ENCODE measurements around the gene G3BP1. TPM values are rescaled to one million over a fixed set of nuclear protein-coding genes. Genes with fewer than 3 reads are reported as not detected.

The G3BP1 gene
- polyA plus RNA-seq, 1 donor from 2014 or later: 65.5 TPM

DNA sequence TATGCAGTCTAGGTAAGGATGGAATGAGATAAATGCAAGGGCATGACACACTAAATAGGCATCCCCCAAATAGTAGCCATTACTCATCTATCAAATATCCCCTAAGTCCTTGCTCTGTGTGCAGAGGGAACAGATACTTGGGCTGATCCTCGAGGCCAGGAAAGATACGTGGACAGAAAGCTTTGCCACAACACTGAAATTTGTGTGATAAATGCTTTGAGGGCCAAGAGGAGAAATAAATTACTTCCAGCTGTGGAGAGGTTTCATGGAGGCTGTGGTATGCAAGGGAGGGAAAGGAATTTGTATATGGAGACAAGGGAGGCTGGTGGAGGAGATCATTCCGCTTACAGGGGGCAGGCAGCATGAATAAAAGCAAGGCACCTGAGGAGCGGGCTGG is 31.8 kb upstream of the G3BP1 start:
- H4K20me1 ChIP-seq (ENCODE audit: insufficient read depth): no peaks in the 10 kb centered on the region
- H3K9me3 ChIP-seq (ENCODE audit: low read length): no peaks in the 10 kb centered on the region
- no peak overlapping the region for H2AFZ ChIP-seq (ENCODE audit: low read depth, low read length)
- H3F3A ChIP-seq (ENCODE audit: insufficient read depth, low read length, poor library complexity, severe bottlenecking): no peaks in the 10 kb centered on the region
- H3K36me3 ChIP-seq (ENCODE audit: insufficient read depth, low read length): no peaks in the 10 kb centered on the region
- H3K9me2 ChIP-seq (ENCODE audit: insufficient read depth, low read length): no peaks in the 10 kb centered on the region
- no peak overlapping the region for H3K9ac ChIP-seq (ENCODE audit: low read length)
- no peaks in the 10 kb centered on the region for H3K27me3 ChIP-seq (ENCODE audit: insufficient read depth, low read depth, low read length)
- no peaks in the 10 kb centered on the region for H3K79me2 ChIP-seq (replicated peaks; ENCODE audit: insufficient read depth, low read length)
- no peak overlapping the region for H3K4me3 ChIP-seq (ENCODE audit: low read length)
- H3K27ac ChIP-seq (ENCODE audit: low read length): no peak overlapping the region
- no peak overlapping the region for H3K4me2 ChIP-seq (ENCODE audit: low read length)
- no peak for TF ChIP-seq REST (IDR thresholded peaks at IDR 0.05; ENCODE audit: borderline replicate concordance)
- no peak for TF ChIP-seq EZH2 (IDR thresholded peaks at IDR 0.05; ENCODE audit: borderline replicate concordance, insufficient read depth, low read length, poor library complexity, severe bottlenecking)
- TF ChIP-seq, protein P1, sequence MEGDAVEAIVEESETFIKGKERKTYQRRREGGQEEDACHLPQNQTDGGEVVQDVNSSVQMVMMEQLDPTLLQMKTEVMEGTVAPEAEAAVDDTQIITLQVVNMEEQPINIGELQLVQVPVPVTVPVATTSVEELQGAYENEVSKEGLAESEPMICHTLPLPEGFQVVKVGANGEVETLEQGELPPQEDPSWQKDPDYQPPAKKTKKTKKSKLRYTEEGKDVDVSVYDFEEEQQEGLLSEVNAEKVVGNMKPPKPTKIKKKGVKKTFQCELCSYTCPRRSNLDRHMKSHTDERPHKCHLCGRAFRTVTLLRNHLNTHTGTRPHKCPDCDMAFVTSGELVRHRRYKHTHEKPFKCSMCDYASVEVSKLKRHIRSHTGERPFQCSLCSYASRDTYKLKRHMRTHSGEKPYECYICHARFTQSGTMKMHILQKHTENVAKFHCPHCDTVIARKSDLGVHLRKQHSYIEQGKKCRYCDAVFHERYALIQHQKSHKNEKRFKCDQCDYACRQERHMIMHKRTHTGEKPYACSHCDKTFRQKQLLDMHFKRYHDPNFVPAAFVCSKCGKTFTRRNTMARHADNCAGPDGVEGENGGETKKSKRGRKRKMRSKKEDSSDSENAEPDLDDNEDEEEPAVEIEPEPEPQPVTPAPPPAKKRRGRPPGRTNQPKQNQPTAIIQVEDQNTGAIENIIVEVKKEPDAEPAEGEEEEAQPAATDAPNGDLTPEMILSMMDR (IDR thresholded peaks at IDR 0.05; ENCODE audit: poor library complexity, severe bottlenecking): no peak
- no peak for TF ChIP-seq POLR2AphosphoS5 (IDR thresholded peaks at IDR 0.05)
- TF ChIP-seq EP300 (conservative IDR thresholded peaks at IDR 0.05; ENCODE audit: poor library complexity, severe bottlenecking): no peak
- TF ChIP-seq SMC3 (conservative IDR thresholded peaks at IDR 0.05; ENCODE audit: poor library complexity): no peak
- no peak for TF ChIP-seq TAF1 (IDR thresholded peaks at IDR 0.05; ENCODE audit: low read depth)
- TF ChIP-seq RAD21 (conservative IDR thresholded peaks at IDR 0.05): no peak
- TF ChIP-seq MXI1 (conservative IDR thresholded peaks at IDR 0.05; ENCODE audit: poor library complexity, severe bottlenecking): no peak

DNA sequence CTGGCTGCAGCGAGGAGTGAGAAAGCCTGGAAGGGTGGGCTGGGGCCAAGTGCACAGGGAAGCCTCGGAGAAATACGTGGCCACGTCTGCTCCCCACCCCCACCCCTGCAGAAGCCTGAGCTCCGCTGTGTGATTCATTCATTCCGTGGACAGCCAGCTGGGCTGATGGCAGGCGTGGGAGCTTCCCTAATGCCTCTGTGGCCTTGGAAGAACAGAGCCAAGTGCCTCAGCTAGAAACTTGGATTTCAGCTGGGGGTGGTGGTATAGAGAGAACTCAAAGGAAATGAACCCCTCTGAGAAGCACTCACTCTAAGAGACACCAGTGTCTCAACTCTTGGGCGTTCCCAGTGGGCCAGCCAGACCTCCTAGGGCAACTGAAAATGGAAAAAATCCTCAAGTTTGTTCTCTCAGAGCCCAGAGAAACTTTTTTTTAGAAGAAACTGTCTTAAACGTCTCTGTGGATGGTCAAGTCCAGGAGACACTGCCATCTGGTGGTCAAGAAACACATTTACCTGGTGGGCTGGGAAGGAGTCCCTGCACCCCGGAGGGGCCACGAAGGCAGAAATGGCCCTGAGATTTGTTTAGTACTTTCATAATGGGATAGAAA is 31.3 kb upstream of the G3BP1 start:
- no peaks in the 10 kb centered on the region for H3K36me3 ChIP-seq (ENCODE audit: insufficient read depth, low read length)
- H3K4me2 ChIP-seq (ENCODE audit: low read length): no peak overlapping the region
- H2AFZ ChIP-seq (ENCODE audit: low read depth, low read length): no peak overlapping the region
- H3K79me2 ChIP-seq (replicated peaks; ENCODE audit: insufficient read depth, low read length): no peaks in the 10 kb centered on the region
- no peaks in the 10 kb centered on the region for H4K20me1 ChIP-seq (ENCODE audit: insufficient read depth)
- H3K9me3 ChIP-seq (ENCODE audit: low read length): no peaks in the 10 kb centered on the region
- H3K4me3 ChIP-seq (ENCODE audit: low read length): no peak overlapping the region
- H3K27ac ChIP-seq (ENCODE audit: low read length): no peak overlapping the region
- H3K9ac ChIP-seq (ENCODE audit: low read length): no peak overlapping the region
- no peaks in the 10 kb centered on the region for H3K9me2 ChIP-seq (ENCODE audit: insufficient read depth, low read length)
- H3K27me3 ChIP-seq (ENCODE audit: insufficient read depth, low read depth, low read length): no peaks in the 10 kb centered on the region
- no peaks in the 10 kb centered on the region for H3F3A ChIP-seq (ENCODE audit: insufficient read depth, low read length, poor library complexity, severe bottlenecking)
- TF ChIP-seq POLR2AphosphoS5 (IDR thresholded peaks at IDR 0.05) (no peak), EZH2 (IDR thresholded peaks at IDR 0.05; ENCODE audit: borderline replicate concordance, insufficient read depth, low read length, poor library complexity, severe bottlenecking) (no peak), RAD21 (conservative IDR thresholded peaks at IDR 0.05) (peak; percentile 70), TAF1 (IDR thresholded peaks at IDR 0.05; ENCODE audit: low read depth) (no peak), REST (IDR thresholded peaks at IDR 0.05; ENCODE audit: borderline replicate concordance) (no peak), SMC3 (conservative IDR thresholded peaks at IDR 0.05; ENCODE audit: poor library complexity) (peak; percentile 76), MXI1 (conservative IDR thresholded peaks at IDR 0.05; ENCODE audit: poor library complexity, severe bottlenecking) (no peak), EP300 (conservative IDR thresholded peaks at IDR 0.05; ENCODE audit: poor library complexity, severe bottlenecking) (no peak)
- TF ChIP-seq, protein P1 (IDR thresholded peaks at IDR 0.05; ENCODE audit: poor library complexity, severe bottlenecking): peak; percentile 77

All from neural cell (in vitro differentiated cells).